ENCODE measurements around the gene RALB. TPM values are rescaled to one million over a fixed set of nuclear protein-coding genes. Genes with fewer than 3 reads are reported as not detected.

The RALB gene
- total and polyA plus RNA-seq, 2 of the 8 experiments (the other 6 are each of a cell fraction or from before 2014, with no cell fraction given) = 12.0 to 16.6 TPM

GRCh38 chr2:120299004-120299403 is 46.4 kb downstream of the RALB start:
- no peak overlapping the region for H3K18ac ChIP-seq (ENCODE audit: extremely low read depth, low read length)
- no peak overlapping the region for H2BK20ac ChIP-seq (ENCODE audit: low read length)
- no peak overlapping the region for H3K9ac ChIP-seq (replicated peaks in 1 of 4; ENCODE audit: extremely low read depth in 1 of 4, low read depth in 3 of 4, low read length in 3 of 4)
- DNase-seq (ENCODE audit: low read depth in 1 of 2, low spot score in 2 of 2) (no peak), FAIRE-seq (no peak)
- no peak overlapping the region for H2BK15ac ChIP-seq (ENCODE audit: low read length)
- H4K91ac ChIP-seq (replicated peaks; ENCODE audit: insufficient read length, low read length) = no peak overlapping the region
- no peak overlapping the region for H3K27ac ChIP-seq (ENCODE audit: low read depth, low read length)
- H3K79me1 ChIP-seq (ENCODE audit: low read depth, low read length) = no peaks in the 10 kb centered on the region
- H3K23me2 ChIP-seq (ENCODE audit: low read depth, low read length) = no peaks in the 10 kb centered on the region
- H3K14ac ChIP-seq (ENCODE audit: insufficient read length) = no peak overlapping the region
- 97% methylated on average over 9 of the region's 9 CpGs; no CpG with 5 or more reads in 1 of the 2 experiments for WGBS, 2 experiments (ENCODE audit: extremely low coverage in 1 of 2, insufficient coverage in 1 of 2, insufficient read length in 1 of 2, insufficient replicate concordance in 2 of 2, low coverage in 1 of 2, low lambda C conversion rate in 2 of 2, missing lambda C conversion rate in 1 of 2)
- H2BK120ac ChIP-seq (replicated peaks; ENCODE audit: low read depth, low read length) = no peak overlapping the region
- H3K4me1 ChIP-seq (replicated peaks in 1 of 4; ENCODE audit: control insufficient read depth in 3 of 4, insufficient read depth in 4 of 4, low read length in 3 of 4) = peaks cover 0 to under 1% (median 0%) of the 10 kb centered on the region in 4 experiments; a peak in 1 of 7 replicates
- no peak overlapping the region for H4K8ac ChIP-seq (ENCODE audit: extremely low read depth, insufficient read depth, low read length)
- no peak overlapping the region for H2BK5ac ChIP-seq (ENCODE audit: low read depth, low read length)
- no peaks in the 10 kb centered on the region for H3K27me3 ChIP-seq (replicated peaks in 1 of 4; ENCODE audit: control insufficient read depth in 3 of 4, extremely low read depth in 1 of 4, insufficient read depth in 3 of 4, low read length in 3 of 4)
- no peak overlapping the region for H2AK5ac ChIP-seq (ENCODE audit: low read depth, low read length)
- peaks cover 0 to 2% of the 10 kb centered on the region in 2 experiments for H4K20me1 ChIP-seq (replicated peaks in 1 of 2; ENCODE audit: control insufficient read depth in 1 of 2, insufficient read depth in 2 of 2, low read length in 2 of 2)
- CTCF ChIA-PET (ENCODE audit: partially characterized antibody) = interaction anchor here (0.9 to 9.4 kb wide), 8 partner anchors 9 to 93 kb away, joined by 3 to 75 read pairs (median 4); no protein-coding TSS in a partner anchor
- H3K4ac ChIP-seq (replicated peaks; ENCODE audit: insufficient read length, low read depth, low read length) = no peak overlapping the region
- POLR2A ChIA-PET (ENCODE audit: partially characterized antibody) = interaction anchor here (1.6 to 2.1 kb wide), 2 partner anchors 16 to 46 kb away, joined by 3 to 6 read pairs; partner anchors contain the start of gene RALB
- H3K79me2 ChIP-seq (ENCODE audit: control insufficient read depth in 1 of 2, insufficient read depth in 2 of 2, low read length in 2 of 2) = no peaks in the 10 kb centered on the region
- no peak overlapping the region for H3K56ac ChIP-seq (replicated peaks; ENCODE audit: insufficient read length, low read depth, low read length)
- H4K5ac ChIP-seq (ENCODE audit: insufficient read length, low read depth, low read length) = no peak overlapping the region
- no peak for TF ChIP-seq GABPA (IDR thresholded peaks at IDR 0.05; ENCODE audit: borderline replicate concordance, insufficient read depth, low read length)
- peak; percentile 28 to 37; a peak in 3 of 4 replicates for TF ChIP-seq RAD21 (IDR thresholded peaks at IDR 0.05 in 1 of 2, conservative IDR thresholded peaks at IDR 0.05 in 1 of 2; ENCODE audit: low read depth in 2 of 2, low read length in 2 of 2)
- no peak for TF ChIP-seq CBX8 (IDR thresholded peaks at IDR 0.05; ENCODE audit: borderline replicate concordance, low read depth, low read length)
- no peak for TF ChIP-seq TCF12 (IDR thresholded peaks at IDR 0.05; ENCODE audit: low read depth, low read length)
- H3K4me2 ChIP-seq (ENCODE audit: insufficient read depth in 1 of 2, low read depth in 2 of 2, low read length in 2 of 2) = no peak overlapping the region
- H3K36me3 ChIP-seq (ENCODE audit: control insufficient read depth in 2 of 4, insufficient read depth in 4 of 4, low read length in 3 of 4) = no peaks in the 10 kb centered on the region
- H3K9me3 ChIP-seq (ENCODE audit: insufficient read depth in 2 of 2, low read depth in 1 of 2, low read length in 1 of 2) = no peaks in the 10 kb centered on the region
- H2BK12ac ChIP-seq (ENCODE audit: low read depth, low read length) = no peak overlapping the region
- no peak overlapping the region for H2AFZ ChIP-seq (ENCODE audit: low read length)
- no peak overlapping the region for H3K4me3 ChIP-seq (ENCODE audit: extremely low read depth in 1 of 4, insufficient read depth in 2 of 4, low read depth in 3 of 4, low read length in 4 of 4)
- no peak overlapping the region for H3K23ac ChIP-seq (ENCODE audit: insufficient read length)
